ENCODE data around the gene TIMP1. TPM values are rescaled to one million over a fixed set of nuclear protein-coding genes. Genes with fewer than 3 reads are reported as not detected.
"Not testable (repeated sequence)": the region's sequence is repeated elsewhere in the genome, so short reads cannot be mapped to it uniquely, and the experiment has no call there.

TIMP1 gene
- polyA plus RNA-seq, 1 donor from 2014 or later, result 2.0 TPM

DNA sequence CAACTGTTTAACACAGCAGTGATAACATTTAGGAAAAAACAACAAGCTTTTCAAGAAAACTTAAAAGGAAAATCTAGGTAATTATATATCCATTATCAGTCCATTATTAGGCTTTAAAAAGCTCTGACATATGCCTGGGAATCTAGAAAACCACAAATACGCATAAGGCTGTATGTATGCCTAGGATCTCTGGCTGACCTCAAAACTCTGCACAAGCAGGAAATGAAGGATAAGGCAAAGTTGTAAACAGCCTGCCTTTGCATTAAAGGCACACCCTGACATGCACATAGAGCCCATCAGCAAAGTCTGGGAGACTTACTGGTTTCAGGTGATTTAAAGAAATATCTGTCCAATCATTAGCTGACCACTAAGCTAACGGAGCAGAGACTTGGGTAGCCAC, 14.0 kb downstream of the TIMP1 start:
- Histone ChIP-seq H3K9me3 (ENCODE audit: low read length) (no peaks in the 10 kb centered on the region), H3K36me3 (ENCODE audit: insufficient read depth, low read length) (no peaks in the 10 kb centered on the region), H3K9me2 (ENCODE audit: insufficient read depth, low read length) (no peaks in the 10 kb centered on the region), H4K20me1 (ENCODE audit: insufficient read depth) (no peaks in the 10 kb centered on the region), H3K9ac (ENCODE audit: low read length) (no peak overlapping the region), H3K27ac (ENCODE audit: low read length) (no peak overlapping the region), H3K4me3 (ENCODE audit: low read length) (no peak overlapping the region), H2AFZ (ENCODE audit: low read depth, low read length) (no peak overlapping the region), H3F3A (ENCODE audit: insufficient read depth, low read length, poor library complexity, severe bottlenecking) (no peaks in the 10 kb centered on the region), H3K79me2 (replicated peaks; ENCODE audit: insufficient read depth, low read length) (no peaks in the 10 kb centered on the region), H3K4me2 (ENCODE audit: low read length) (no peak overlapping the region), H3K27me3 (ENCODE audit: insufficient read depth, low read depth, low read length) (no peaks in the 10 kb centered on the region)
- TF ChIP-seq POLR2AphosphoS5 (IDR thresholded peaks at IDR 0.05), result no peak
- TF ChIP-seq, protein P1, sequence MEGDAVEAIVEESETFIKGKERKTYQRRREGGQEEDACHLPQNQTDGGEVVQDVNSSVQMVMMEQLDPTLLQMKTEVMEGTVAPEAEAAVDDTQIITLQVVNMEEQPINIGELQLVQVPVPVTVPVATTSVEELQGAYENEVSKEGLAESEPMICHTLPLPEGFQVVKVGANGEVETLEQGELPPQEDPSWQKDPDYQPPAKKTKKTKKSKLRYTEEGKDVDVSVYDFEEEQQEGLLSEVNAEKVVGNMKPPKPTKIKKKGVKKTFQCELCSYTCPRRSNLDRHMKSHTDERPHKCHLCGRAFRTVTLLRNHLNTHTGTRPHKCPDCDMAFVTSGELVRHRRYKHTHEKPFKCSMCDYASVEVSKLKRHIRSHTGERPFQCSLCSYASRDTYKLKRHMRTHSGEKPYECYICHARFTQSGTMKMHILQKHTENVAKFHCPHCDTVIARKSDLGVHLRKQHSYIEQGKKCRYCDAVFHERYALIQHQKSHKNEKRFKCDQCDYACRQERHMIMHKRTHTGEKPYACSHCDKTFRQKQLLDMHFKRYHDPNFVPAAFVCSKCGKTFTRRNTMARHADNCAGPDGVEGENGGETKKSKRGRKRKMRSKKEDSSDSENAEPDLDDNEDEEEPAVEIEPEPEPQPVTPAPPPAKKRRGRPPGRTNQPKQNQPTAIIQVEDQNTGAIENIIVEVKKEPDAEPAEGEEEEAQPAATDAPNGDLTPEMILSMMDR (IDR thresholded peaks at IDR 0.05; ENCODE audit: poor library complexity, severe bottlenecking), result no peak
- TF ChIP-seq, protein P2, sequence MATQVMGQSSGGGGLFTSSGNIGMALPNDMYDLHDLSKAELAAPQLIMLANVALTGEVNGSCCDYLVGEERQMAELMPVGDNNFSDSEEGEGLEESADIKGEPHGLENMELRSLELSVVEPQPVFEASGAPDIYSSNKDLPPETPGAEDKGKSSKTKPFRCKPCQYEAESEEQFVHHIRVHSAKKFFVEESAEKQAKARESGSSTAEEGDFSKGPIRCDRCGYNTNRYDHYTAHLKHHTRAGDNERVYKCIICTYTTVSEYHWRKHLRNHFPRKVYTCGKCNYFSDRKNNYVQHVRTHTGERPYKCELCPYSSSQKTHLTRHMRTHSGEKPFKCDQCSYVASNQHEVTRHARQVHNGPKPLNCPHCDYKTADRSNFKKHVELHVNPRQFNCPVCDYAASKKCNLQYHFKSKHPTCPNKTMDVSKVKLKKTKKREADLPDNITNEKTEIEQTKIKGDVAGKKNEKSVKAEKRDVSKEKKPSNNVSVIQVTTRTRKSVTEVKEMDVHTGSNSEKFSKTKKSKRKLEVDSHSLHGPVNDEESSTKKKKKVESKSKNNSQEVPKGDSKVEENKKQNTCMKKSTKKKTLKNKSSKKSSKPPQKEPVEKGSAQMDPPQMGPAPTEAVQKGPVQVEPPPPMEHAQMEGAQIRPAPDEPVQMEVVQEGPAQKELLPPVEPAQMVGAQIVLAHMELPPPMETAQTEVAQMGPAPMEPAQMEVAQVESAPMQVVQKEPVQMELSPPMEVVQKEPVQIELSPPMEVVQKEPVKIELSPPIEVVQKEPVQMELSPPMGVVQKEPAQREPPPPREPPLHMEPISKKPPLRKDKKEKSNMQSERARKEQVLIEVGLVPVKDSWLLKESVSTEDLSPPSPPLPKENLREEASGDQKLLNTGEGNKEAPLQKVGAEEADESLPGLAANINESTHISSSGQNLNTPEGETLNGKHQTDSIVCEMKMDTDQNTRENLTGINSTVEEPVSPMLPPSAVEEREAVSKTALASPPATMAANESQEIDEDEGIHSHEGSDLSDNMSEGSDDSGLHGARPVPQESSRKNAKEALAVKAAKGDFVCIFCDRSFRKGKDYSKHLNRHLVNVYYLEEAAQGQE (IDR thresholded peaks at IDR 0.05; ENCODE audit: borderline replicate concordance), result no peak
- no peak for TF ChIP-seq RAD21 (conservative IDR thresholded peaks at IDR 0.05)
- no peak for TF ChIP-seq EZH2 (IDR thresholded peaks at IDR 0.05; ENCODE audit: borderline replicate concordance, insufficient read depth, low read length, poor library complexity, severe bottlenecking)
- TF ChIP-seq SMC3 (conservative IDR thresholded peaks at IDR 0.05; ENCODE audit: poor library complexity), result no peak
- no peak for TF ChIP-seq EP300 (conservative IDR thresholded peaks at IDR 0.05; ENCODE audit: poor library complexity, severe bottlenecking)
- no peak for TF ChIP-seq MXI1 (conservative IDR thresholded peaks at IDR 0.05; ENCODE audit: poor library complexity, severe bottlenecking)
- no peak for TF ChIP-seq TAF1 (IDR thresholded peaks at IDR 0.05; ENCODE audit: low read depth)

DNA sequence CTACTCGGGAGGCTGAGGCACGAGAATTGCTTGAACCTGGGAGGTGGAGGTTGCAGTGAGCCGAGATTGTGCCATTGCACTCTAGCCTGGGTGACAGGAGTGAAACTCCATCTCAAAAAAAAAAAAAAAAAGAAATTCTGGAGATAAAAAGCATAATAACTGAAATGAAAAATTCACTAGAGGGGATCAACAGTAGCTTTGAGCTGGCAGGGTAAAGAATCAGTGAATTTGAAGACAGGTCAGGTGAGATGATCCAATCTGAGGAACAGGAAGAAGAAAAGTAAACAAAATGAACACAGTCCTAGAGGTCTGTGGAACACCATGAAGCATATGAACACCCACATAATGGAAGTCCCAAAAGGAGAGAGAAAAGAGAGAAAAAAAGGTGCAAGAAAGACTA, 15.0 kb downstream of the TIMP1 start:
- H3K9me3 ChIP-seq (ENCODE audit: low read length), result no peaks in the 10 kb centered on the region
- no peak overlapping the region for H3K27ac ChIP-seq (ENCODE audit: low read length)
- no peak overlapping the region for H3K4me3 ChIP-seq (ENCODE audit: low read length)
- H3F3A ChIP-seq (ENCODE audit: insufficient read depth, low read length, poor library complexity, severe bottlenecking), result no peaks in the 10 kb centered on the region
- no peaks in the 10 kb centered on the region for H4K20me1 ChIP-seq (ENCODE audit: insufficient read depth)
- H2AFZ ChIP-seq (ENCODE audit: low read depth, low read length), result no peak overlapping the region
- no peaks in the 10 kb centered on the region for H3K27me3 ChIP-seq (ENCODE audit: insufficient read depth, low read depth, low read length)
- no peaks in the 10 kb centered on the region for H3K79me2 ChIP-seq (replicated peaks; ENCODE audit: insufficient read depth, low read length)
- no peaks in the 10 kb centered on the region for H3K36me3 ChIP-seq (ENCODE audit: insufficient read depth, low read length)
- H3K9me2 ChIP-seq (ENCODE audit: insufficient read depth, low read length), result no peaks in the 10 kb centered on the region
- TF ChIP-seq, protein P1 (IDR thresholded peaks at IDR 0.05; ENCODE audit: poor library complexity, severe bottlenecking), result no peak
- no peak for TF ChIP-seq TAF1 (IDR thresholded peaks at IDR 0.05; ENCODE audit: low read depth)
- TF ChIP-seq, protein P2 (IDR thresholded peaks at IDR 0.05; ENCODE audit: borderline replicate concordance), result no peak
- TF ChIP-seq POLR2AphosphoS5 (IDR thresholded peaks at IDR 0.05), result no peak
- TF ChIP-seq EP300 (conservative IDR thresholded peaks at IDR 0.05; ENCODE audit: poor library complexity, severe bottlenecking), result no peak
- TF ChIP-seq MXI1 (conservative IDR thresholded peaks at IDR 0.05; ENCODE audit: poor library complexity, severe bottlenecking), result no peak
- H3K4me2 ChIP-seq (ENCODE audit: low read length), result no peak overlapping the region
- H3K9ac ChIP-seq (ENCODE audit: low read length), result no peak overlapping the region

DNA sequence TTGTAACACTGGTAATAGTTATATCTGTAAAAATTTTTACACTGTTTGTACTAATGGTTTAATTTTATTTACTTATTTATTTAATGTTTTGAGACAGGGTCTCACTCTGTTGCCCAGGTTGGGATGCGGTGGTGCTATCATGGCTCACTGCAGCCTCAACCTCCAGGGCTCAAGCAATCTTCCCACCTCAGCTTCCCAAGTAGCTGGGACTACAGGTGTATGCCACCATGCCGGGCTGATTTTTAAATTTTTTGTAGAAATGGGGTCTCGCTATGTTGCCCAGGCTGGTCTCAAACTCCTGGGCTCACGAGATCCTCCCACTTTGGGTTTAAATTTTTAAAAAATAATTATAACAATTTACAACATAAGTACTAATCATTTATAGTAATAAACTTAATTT, 20.9 kb downstream of the TIMP1 start:
- H3K79me2 ChIP-seq (replicated peaks; ENCODE audit: insufficient read depth, low read length); H3K27me3 ChIP-seq (ENCODE audit: insufficient read depth, low read depth, low read length); H3K36me3 ChIP-seq (ENCODE audit: insufficient read depth, low read length): not testable (repeated sequence)

More for the DNA sequence above, 20.9 kb downstream of the TIMP1 start:
- not testable (repeated sequence) for H3F3A ChIP-seq (ENCODE audit: insufficient read depth, low read length, poor library complexity, severe bottlenecking); H3K9me2 ChIP-seq (ENCODE audit: insufficient read depth, low read length); H2AFZ ChIP-seq (ENCODE audit: low read depth, low read length); H4K20me1 ChIP-seq (ENCODE audit: insufficient read depth); H3K4me3 ChIP-seq (ENCODE audit: low read length); H3K9ac ChIP-seq (ENCODE audit: low read length); H3K4me2 ChIP-seq (ENCODE audit: low read length); H3K27ac ChIP-seq (ENCODE audit: low read length); H3K9me3 ChIP-seq (ENCODE audit: low read length)
